Stimulated activated CD4-positive, alpha-beta T cell treated with anti-CD3 and anti-CD28 coated beads, Interleukin-4, amount 100 ng/mL, for 24 hours (primary cell): ENCODE data around the gene GID8.

Experiments used
- DNase-seq: peaks from one replicate; pipeline ENCODE4 v3.0.0-alpha.2; 2020

Gene GID8

GRCh38 chr20:62938105-62938888 lies at the start of gene GID8:
TSS of gene GID8 (plus strand) at chr20:62938147. CDS start at chr20:62941503, 3,356 bp downstream.
- DNase-seq, result peak; percentile 48

DNA sequence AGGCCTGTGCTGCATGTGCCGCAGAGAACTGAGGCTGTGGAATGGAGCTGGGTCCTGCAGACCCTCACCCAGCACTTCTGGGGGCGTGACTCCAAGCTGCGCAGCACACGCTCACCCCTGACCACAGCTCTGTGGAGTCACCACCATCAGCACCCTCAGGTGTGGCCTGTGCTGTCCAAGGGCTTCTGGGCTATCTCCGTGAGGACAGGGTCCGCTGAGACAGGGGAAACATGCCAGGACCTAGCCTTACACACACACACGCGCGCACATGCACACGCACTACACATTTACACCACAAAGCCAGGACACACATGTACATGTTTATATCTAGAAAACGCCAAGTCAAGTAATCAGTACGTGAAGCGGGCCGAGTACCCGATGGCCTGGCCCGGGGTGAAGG lies 49.5 kb upstream of the GID8 start:
- DNase-seq, result no peak

- no peak for DNase-seq
Measured at GRCh38 chr20:62888910-62889309, 49.0 kb upstream of the GID8 start.

DNA sequence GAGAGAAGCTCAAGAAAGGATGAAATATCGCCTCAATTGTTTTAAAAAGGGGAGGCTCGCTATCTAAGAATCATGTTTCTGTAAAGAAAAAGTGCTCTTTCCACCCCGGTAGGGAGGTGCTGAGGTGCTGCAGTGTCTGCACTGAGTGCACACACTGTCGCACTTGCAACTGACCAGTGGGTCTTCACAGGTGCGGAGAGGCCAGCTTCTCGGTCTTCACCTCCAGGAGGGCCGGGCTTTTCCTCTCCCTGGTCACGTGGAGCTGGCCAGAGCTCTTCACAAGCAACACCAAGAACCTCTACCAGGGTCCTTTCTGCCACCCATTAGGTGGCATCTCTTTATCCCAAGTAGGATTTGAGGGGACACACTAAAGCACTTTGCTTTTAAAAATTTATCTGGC lies 48.5 kb upstream of the GID8 start:
- DNase-seq, result no peak

DNA sequence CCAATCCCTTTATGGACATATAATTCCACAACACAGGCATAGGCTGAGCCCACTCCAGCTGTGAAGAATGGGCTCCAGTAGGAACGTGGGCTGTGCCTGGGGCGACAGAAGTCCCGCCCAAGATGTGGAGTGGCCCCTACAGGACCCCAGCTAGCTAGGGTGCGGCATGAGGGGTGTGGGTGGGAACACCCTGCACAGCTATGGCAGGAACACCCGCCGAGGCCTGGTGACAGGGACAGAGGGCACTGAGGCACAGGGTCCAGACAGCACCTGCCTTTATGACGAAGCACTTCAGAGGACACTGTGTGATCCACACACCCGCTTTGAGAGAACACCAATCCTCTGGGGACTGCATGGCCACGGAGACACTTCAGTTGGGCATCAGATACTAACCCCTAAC lies 48.1 kb upstream of the GID8 start:
- no peak for DNase-seq

- DNase-seq, result no peak
Measured at GRCh38 chr20:62890444-62890843, 47.5 kb upstream of the GID8 start.

DNA sequence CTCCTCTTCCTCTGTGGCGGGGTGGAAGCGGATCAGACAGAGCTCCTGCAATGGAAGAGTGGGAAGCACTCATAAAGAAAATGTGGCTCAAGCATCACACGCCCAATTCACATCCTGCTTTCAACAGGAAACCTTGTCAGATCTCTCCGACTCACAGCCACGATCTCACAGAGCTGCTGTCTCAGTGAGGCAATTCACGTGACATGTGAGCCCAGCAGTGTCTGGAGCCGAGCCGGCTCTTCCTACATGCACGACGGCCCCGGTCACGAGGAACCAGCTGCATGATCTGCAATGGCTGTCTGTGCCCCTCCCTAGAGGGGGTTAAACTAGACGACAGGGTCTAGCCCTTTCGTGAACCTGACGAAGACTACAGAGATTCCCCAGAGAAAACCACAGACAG lies 46.8 kb upstream of the GID8 start:
- peak; percentile 32 for DNase-seq

DNA sequence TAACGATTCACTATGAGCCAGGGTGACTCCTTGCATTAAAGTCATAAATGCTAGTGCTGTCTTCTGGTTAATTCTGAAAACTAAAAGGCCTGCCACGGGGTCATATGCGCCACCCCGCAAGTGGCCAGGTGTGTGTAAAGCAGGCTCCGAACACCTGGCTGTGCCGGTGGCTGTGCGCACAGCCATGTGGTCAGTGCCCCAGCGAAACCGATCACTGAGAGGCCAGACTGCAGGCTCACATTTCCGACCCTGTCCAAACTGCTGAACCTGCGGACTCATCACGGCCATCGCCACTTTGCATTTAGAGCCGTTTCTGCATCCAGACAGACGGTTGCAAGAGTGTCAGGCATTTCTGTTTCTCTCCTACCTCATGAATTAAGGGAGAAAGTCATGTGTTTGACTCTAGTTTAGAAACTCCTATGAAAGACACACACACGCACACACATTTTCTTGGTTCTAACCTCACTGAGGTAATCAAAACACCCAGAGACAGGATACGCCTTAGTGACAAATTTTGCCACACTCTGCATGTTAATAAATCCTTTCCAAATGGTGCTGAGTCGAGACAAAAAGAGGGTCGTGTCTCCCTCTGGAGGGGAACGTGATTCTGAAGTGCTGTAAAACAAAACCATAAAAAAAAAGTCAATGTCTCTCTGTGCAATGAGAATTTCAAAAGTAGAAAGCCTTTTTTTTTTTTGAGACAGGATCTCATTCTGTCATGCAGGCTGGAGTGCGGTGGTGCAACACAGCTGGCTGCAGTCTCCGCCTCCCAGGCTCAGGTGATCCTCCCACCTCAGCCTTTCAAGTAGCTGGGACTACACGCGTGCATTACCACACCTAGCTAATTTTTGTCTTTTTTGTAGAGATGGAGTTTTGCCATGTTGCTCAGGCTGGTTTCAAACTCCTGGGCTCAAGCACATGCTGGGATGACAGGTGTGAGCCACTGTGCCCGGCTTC lies 45.3 kb upstream of the GID8 start:
- DNase-seq, result no peak

DNA sequence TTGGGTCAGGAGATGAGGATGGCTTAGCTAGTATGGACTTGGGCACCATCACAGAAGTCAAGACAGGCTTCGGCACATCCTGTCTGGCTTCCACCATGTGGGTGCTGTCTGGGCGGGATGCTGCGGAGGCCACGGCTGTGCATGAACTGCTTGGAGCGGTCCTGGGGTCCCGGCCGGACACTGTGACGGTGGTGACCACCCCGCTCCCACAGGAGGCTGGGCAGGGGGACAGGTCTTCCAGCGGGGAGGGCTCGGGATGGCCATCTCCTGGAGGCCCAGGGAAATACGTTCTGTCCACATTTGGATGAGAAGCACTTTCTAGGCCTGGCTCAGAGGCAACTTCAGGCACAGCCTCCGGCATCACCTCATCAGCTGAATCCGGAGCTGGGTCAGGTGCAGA lies 44.2 kb upstream of the GID8 start:
- DNase-seq, result no peak

GRCh38 chr20:62894261-62894660 lies 43.7 kb upstream of the GID8 start:
- DNase-seq, result no peak

DNA sequence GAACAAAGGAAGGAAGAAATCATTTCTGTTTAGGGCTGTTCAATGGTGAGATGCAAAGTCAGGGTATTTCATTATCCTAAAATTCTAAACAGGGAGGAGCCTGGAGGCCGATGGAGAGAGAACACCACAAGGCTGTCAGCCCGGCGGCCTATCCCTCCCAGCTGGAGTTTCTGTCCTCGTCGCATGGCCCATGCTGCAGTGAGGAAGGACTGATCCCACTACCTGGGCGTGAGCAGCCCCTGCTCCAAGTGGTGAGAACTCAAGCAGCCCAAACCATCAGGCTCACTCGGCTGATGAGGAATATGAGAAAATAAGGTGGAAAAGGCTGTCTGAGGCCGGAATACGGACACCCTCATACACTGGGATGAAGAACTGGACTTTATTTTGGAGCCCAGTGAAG lies 42.4 kb upstream of the GID8 start:
- no peak for DNase-seq

DNA sequence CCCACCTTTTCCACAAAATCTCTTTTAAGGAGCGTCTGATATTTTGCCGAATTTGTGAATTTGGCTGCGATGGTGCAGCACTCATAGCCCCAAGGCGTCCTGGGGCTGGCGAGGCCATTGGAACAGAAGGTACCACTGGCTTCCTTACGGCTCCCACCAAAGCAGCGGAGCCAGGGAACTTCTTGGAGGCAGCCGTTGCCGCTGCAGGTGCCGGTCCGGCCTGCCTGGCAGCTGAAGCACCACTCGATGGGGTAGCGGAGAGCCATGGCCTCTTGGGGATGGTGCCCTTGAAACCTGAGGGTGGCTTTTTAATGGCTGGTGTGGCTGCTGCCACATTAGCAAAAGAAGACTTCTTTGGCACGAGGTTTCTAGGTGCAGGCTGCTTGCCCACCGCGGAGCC lies 41.4 kb upstream of the GID8 start:
- no peak for DNase-seq

DNA sequence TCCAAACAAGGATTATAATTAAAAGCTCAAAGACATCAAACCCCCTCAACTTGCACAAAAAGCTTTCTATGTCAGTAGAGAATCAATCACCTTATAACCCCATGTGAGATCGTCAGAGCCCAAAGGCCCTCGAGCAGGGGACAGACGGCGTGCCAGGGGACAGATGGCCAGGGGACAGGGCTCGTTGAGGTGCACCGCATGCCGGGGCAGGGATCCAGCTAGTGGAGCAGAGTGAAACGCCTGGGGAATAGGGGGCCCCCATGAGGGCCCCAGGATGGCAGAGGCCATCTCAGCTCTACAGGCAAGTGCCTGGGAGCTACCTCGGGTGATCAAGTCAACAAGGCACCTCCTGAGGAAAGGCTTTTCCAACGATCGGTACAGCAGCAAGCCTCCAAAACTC lies 40.3 kb upstream of the GID8 start:
- no peak for DNase-seq

DNA sequence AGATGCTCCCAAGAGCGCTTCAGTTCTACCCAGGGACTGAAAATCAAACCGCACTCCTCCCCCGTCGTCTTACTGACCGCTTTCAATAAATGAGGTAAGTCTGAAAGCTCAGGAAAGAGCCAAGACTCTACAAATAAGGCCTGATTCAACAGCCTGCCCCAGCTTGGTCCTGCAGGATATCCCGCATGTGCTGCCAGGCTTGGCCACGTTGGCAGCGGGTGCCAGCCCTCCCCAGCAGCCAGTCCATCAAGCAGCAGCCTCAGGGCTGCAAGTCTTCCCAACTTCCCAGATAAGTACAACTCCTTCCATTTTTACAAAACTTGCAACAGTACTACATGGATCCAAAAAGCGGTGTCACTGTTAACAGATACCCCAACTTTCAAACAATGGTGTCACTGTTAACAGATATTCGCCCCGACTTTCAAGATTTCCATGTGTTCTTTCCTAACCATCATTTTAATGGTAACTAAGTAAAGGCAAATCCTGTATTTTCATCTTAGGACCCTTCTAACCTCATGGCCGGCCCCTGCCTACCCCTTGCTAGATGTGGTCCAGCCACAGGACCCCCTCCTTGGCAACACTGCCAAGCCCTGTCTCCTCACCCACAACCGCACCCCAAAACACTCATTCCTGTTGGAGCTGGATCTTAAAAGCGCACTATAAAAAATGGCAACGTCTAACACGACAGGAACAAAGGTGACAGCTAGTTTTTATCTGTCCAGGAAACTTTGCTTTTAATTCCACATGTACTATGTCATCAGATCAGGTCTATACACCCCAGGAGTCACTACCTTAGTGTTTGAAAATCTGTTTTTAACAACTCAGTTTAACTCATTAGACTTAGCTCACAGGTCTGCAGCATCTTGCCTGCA lies 39.6 kb upstream of the GID8 start:
- no peak for DNase-seq

DNA sequence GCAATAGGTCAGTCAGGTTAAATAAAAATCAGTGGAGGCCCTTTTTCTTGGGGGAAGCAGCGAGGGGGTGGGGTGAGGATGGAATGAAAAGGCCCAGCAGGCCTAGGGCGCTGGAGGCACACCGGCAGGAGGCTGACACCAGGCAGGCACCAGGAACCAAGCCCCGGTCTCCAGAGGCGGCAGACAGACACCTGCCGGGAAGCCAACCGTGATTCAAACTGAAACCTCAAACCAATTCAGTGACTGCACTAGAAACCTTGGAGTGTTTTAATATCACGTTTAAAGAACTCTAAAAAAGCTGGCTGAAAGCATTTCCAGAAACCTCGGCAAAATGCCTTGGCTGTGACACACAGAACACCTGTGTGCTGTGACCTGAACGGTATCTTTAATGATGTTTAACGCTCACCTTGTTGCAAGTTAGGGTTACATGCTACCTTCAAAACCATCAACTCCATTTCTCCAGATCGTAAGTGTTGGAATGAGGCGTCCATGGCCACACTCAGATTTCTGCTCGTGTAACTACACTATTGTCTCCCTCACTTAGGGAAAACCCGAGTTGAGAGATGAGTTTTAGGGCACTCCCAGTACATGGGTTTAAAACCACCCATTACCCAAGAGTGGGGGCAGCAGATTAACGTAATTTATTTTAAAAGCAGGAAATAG lies 38.8 kb upstream of the GID8 start:
- peak; percentile 33 for DNase-seq

DNA sequence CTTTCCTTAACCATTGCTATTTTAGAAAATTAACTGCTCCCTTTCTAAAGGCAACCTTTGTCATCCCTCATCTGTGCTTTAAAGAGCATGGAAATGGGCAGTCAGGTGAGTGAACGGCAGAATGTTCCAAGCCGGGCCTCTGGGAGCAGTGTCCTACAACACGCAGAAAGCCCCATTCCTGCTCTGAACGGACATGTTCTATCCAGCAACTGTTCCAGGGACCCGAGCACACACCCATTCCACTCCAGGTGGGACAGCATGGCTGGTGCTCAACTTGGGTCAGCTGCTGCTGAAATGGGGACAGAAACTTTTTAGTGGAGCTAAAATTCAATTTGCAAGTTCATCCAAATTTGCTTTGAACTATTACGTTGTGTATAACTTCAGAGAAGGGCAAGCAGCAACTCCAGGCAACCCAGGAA lies 38.3 kb upstream of the GID8 start:
- DNase-seq, result no peak

- peak; percentile 77 for DNase-seq
Measured at GRCh38 chr20:62900052-62900691, 37.8 kb upstream of the GID8 start.

GRCh38 chr20:62900692-62901584 lies 37.0 kb upstream of the GID8 start:
- DNase-seq, result no peak

GRCh38 chr20:62901891-62902290 lies 36.1 kb upstream of the GID8 start:
- no peak for DNase-seq

GRCh38 chr20:62902926-62903615 lies 34.9 kb upstream of the GID8 start:
- no peak for DNase-seq
